Astrocyte (in vitro differentiated cells and primary cell): ENCODE data around the gene ANKRD28.

Experiments
- CTCF ChIP-seq: IDR thresholded peaks from 2 replicates; pipeline ENCODE4 v1.5.1; 2011; ENCODE audit warnings: low read depth, mild to moderate bottlenecking, inconsistent platforms, low read length, moderate library complexity; ENCODE audit not compliant: insufficient read depth
- EZH2 ChIP-seq: IDR thresholded peaks from 2 replicates; pipeline ENCODE4 v1.6.1; 2012; ENCODE audit warnings: mild to moderate bottlenecking, low read length, inconsistent platforms; ENCODE audit not compliant: insufficient read depth

GRCh38 chr3:15653321-15653720 lies 144.5 kb downstream of the ANKRD28 start:
- TF ChIP-seq CTCF = no peak
- TF ChIP-seq EZH2 = no peak
